Endothelial cell of umbilical vein (primary cell): ENCODE data around the gene CHRNA10. TPM values are rescaled to one million over a fixed set of nuclear protein-coding genes. Genes with fewer than 3 reads are reported as not detected.

Experiments used
- BruUV-seq: library from RNA; stranded (reverse); fragments of 400-500 nt; replicated peaks from 2 replicates; lab custom pipeline; 2021; lab: Mats Ljungman, UMichigan
- CTCF ChIA-PET: fragments of 300-600, 350-600 bp; sonication (Branson Sonifier 250); formaldehyde crosslinking; loops from one replicate; lab custom pipeline; 2021; ENCODE audit warnings: antibody characterized with exemption, inconsistent platforms; lab: Charles Lee
- POLR2A ChIA-PET: fragments of 300-600, 350-600 bp; sonication (Branson Sonifier 250); formaldehyde crosslinking; loops from one replicate; lab custom pipeline; 2021; ENCODE audit warnings: antibody characterized with exemption, inconsistent platforms; lab: Charles Lee
- DNase-seq: peaks from one replicate; pipeline ENCODE4 v3.0.0-alpha.2; 2011; ENCODE audit warnings: low read depth, low spot score
- FAIRE-seq: peaks from 2 replicates; lab custom pipeline; 2011; peaks lifted over from hg19 to GRCh38; lab: Jason Lieb, UNC
- H2AFZ ChIP-seq: 2 replicates; pipeline ENCODE4 v1.6.0; 2012; ENCODE audit warnings: low read depth, low read length, control low read depth, inconsistent platforms
- H3K27ac ChIP-seq: 2 replicates; pipeline ENCODE4 v1.5.1; 2011; ENCODE audit warnings: low read depth, mild to moderate bottlenecking, control low read depth, low read length, moderate library complexity; ENCODE audit not compliant: insufficient read depth
- H3K27me3 ChIP-seq, 2 experiments: 2 replicates each; pipeline versions ENCODE4 v1.6.0 to v1.6.1; 2011; ENCODE audit warnings: low read length in 2 of 2, mixed read lengths in 1 of 2; ENCODE audit not compliant: control insufficient read depth in 2 of 2, insufficient read depth in 2 of 2
- H3K36me3 ChIP-seq, 2 experiments: 2 replicates in 1 of 2; 3 replicates in 1 of 2; pipeline ENCODE4 v1.5.1; 2011; ENCODE audit warnings: low read length in 2 of 2, mild to moderate bottlenecking in 1 of 2, moderate library complexity in 1 of 2; ENCODE audit not compliant: control insufficient read depth in 2 of 2, insufficient read depth in 2 of 2; ENCODE audit errors: extremely low read depth in 1 of 2
- H3K4me1 ChIP-seq: 3 replicates; pipeline ENCODE4 v1.5.1; 2011; ENCODE audit warnings: mild to moderate bottlenecking, low read length; ENCODE audit not compliant: control insufficient read depth, insufficient read depth; ENCODE audit errors: extremely low read depth
- H3K4me2 ChIP-seq: 2 replicates; pipeline ENCODE4 v1.6.1; 2011; ENCODE audit warnings: low read length, control low read depth, mixed read lengths; ENCODE audit not compliant: insufficient read depth
- H3K4me3 ChIP-seq, 3 experiments: fragments of 200-600 bp in 1 of 3; sonication (generic), shearing (Covaris generic) in 1 of 3; replicated peaks in 1 of 3; 2 replicates each; pipeline ENCODE4 v1.5.1; 2011 to 2016; ENCODE audit warnings: control low read depth in 3 of 3, low read length in 3 of 3, mild to moderate bottlenecking in 2 of 3, inconsistent platforms in 1 of 3, low read depth in 1 of 3, moderate library complexity in 1 of 3; ENCODE audit not compliant: insufficient read depth in 1 of 3
- H3K79me2 ChIP-seq: 2 replicates; pipeline ENCODE4 v1.6.0; 2012; ENCODE audit warnings: low read length, inconsistent platforms; ENCODE audit not compliant: control insufficient read depth, insufficient read depth
- H3K9ac ChIP-seq: replicated peaks from 2 replicates; pipeline ENCODE3; 2011; ENCODE audit warnings: low read length, control low read depth; ENCODE audit not compliant: insufficient read depth; ENCODE audit errors: extremely low read depth
- H3K9me1 ChIP-seq: replicated peaks from 3 replicates; pipeline ENCODE4 v1.6.0; 2011; ENCODE audit warnings: mild to moderate bottlenecking, low read length; ENCODE audit not compliant: control insufficient read depth, insufficient read depth; ENCODE audit errors: extremely low read depth
- H3K9me3 ChIP-seq: replicated peaks from 2 replicates; pipeline ENCODE4 v1.5.1; 2012; ENCODE audit warnings: low read length, inconsistent platforms; ENCODE audit not compliant: control insufficient read depth, insufficient read depth
- H4K20me1 ChIP-seq: replicated peaks from 2 replicates; pipeline ENCODE3; 2011; ENCODE audit warnings: mild to moderate bottlenecking, low read length; ENCODE audit not compliant: control insufficient read depth, insufficient read depth; ENCODE audit errors: extremely low read depth
- CTCF ChIP-seq, 2 donors: IDR thresholded peaks; 1 replicate in 1 of 2; 2 replicates in 1 of 2; pipeline ENCODE4 v1.5.1; 2011; ENCODE audit warnings: low read length in 2 of 2, mild to moderate bottlenecking in 2 of 2, moderate library complexity in 2 of 2, control low read depth in 1 of 2, inconsistent platforms in 1 of 2, low read depth in 1 of 2; ENCODE audit not compliant: insufficient read depth in 1 of 2; ENCODE audit errors: extremely low read depth in 1 of 2
- EZH2 ChIP-seq: IDR thresholded peaks from 2 replicates; pipeline ENCODE4 v1.6.1; 2012; ENCODE audit warnings: borderline replicate concordance, low read depth, mild to moderate bottlenecking, moderate library complexity, low read length, inconsistent platforms; ENCODE audit not compliant: severe bottlenecking
- FOS ChIP-seq: IDR thresholded peaks from 2 replicates; pipeline ENCODE4 v1.6.1; 2011; ENCODE audit warnings: mild to moderate bottlenecking, low read length, moderate library complexity, borderline replicate concordance; ENCODE audit not compliant: insufficient read depth
- GATA2 ChIP-seq: IDR thresholded peaks from 2 replicates; pipeline ENCODE4 v1.7.0; 2011; ENCODE audit warnings: low read depth, mild to moderate bottlenecking, moderate library complexity, mixed read lengths, low read length; ENCODE audit not compliant: insufficient read length, insufficient read depth
- JUN ChIP-seq: IDR thresholded peaks from 2 replicates; pipeline ENCODE4 v1.6.1; 2011; ENCODE audit warnings: borderline replicate concordance, low read depth; ENCODE audit not compliant: insufficient read length, insufficient read depth
- MAX ChIP-seq: IDR thresholded peaks from 2 replicates; pipeline ENCODE4 v1.6.1; 2011; ENCODE audit not compliant: insufficient read depth, insufficient read length
- MYC ChIP-seq: IDR thresholded peaks from one replicate; pipeline ENCODE4 v1.6.1; 2011; ENCODE audit warnings: mild to moderate bottlenecking, low read depth, low read length
- POLR2A ChIP-seq: IDR thresholded peaks from 2 replicates; pipeline ENCODE4 v1.6.1; 2012; ENCODE audit warnings: low read depth, mild to moderate bottlenecking, control low read depth, low read length
- POLR2AphosphoS5 ChIP-seq: IDR thresholded peaks from 2 replicates; pipeline ENCODE4 v1.6.1; 2012; ENCODE audit warnings: low read depth, mild to moderate bottlenecking, control low read depth, low read length, moderate library complexity; ENCODE audit not compliant: insufficient read depth
- dilution Hi-C: fragments of 300-500 bp; cut with MboI; formaldehyde crosslinking; loops from one replicate; pipeline ENCODE4 v1.15.0; 2019; ENCODE audit warnings: low sequenced_read_pairs; ENCODE audit not compliant: extremely low pct_ligation_motif_present
- intact Hi-C: fragments of 100-400 bp; cut with micrococcal nuclease; formaldehyde crosslinking; loops from one replicate; pipeline ENCODE4 v1.10.0; 2022
- polyA plus RNA-seq, 4 experiments: library from polyadenylated mRNA; depleted of rRNA in 3 of 4; stranded (reverse) in 3 of 4; unstranded in 1 of 4; fragments of >200 nt; gene quantifications; 2 replicates each; pipeline versions ENCODE4 v1.2.1 to v1.2.3, GENCODE V29; 2011 to 2012; ENCODE audit warnings: missing spikeins in 1 of 4
- total RNA-seq: library from RNA; stranded (reverse); gene quantifications from 2 replicates; pipeline ENCODE4 v1.2.3, GENCODE V29; 2021

CHRNA10 gene
- total and polyA plus RNA-seq, 2 donors (not counting 3 experiments of a cell fraction or from before 2014, with no cell fraction given): 1.1 to 1.8 TPM

- DNase-seq (no peak), FAIRE-seq (no peak)
- intact Hi-C loops (no loop called here), dilution Hi-C loops (no loop called here)
- BruUV-seq: no TSS peak
- POLR2A ChIA-PET: no interaction called here
- TF ChIP-seq EZH2: no peak
- no peak for TF ChIP-seq POLR2A
- TF ChIP-seq MYC: no peak
- TF ChIP-seq GATA2: no peak
- Histone ChIP-seq H3K9me1 (no peaks in the 10 kb centered on the region), H3K4me1 (no peaks in the 10 kb centered on the region), H3K9ac (no peak overlapping the region), H4K20me1 (no peaks in the 10 kb centered on the region), H3K9me3 (no peaks in the 10 kb centered on the region), H3K27me3 (no peaks in the 10 kb centered on the region), H3K27ac (no peak overlapping the region), H3K36me3 (peaks cover 0 to 16% of the 10 kb centered on the region in 2 experiments), H3K4me3 (no peak overlapping the region), H3K79me2 (no peaks in the 10 kb centered on the region), H3K4me2 (no peak overlapping the region), H2AFZ (no peak overlapping the region)
- CTCF ChIA-PET: no interaction called here
These were observed 5.1 kb downstream of the CHRNA10 start for GRCh38 chr11:3666023-3666530.

- H3K27ac ChIP-seq: no peak overlapping the region
- H3K4me1 ChIP-seq: no peaks in the 10 kb centered on the region
- peaks cover 0 to 16% of the 10 kb centered on the region in 2 experiments for H3K36me3 ChIP-seq
- intact Hi-C loops (no loop called here), dilution Hi-C loops (no loop called here)
- H4K20me1 ChIP-seq: no peaks in the 10 kb centered on the region
- H2AFZ ChIP-seq: no peak overlapping the region
- no peaks in the 10 kb centered on the region for H3K27me3 ChIP-seq
- H3K79me2 ChIP-seq: no peaks in the 10 kb centered on the region
- H3K4me3 ChIP-seq: no peak overlapping the region
- no peak for TF ChIP-seq EZH2
- TF ChIP-seq FOS: no peak
- TF ChIP-seq POLR2AphosphoS5: no peak
- no peak for TF ChIP-seq JUN
- no peak for TF ChIP-seq GATA2
- TF ChIP-seq POLR2A: no peak
- TF ChIP-seq MAX: no peak
- no peak for TF ChIP-seq MYC
- no peak for TF ChIP-seq CTCF (IDR thresholded peaks at IDR 0.05; ENCODE audit: extremely low read depth in 1 of 2, insufficient read depth in 1 of 2, low read depth in 1 of 2, low read length in 2 of 2)
- H3K9ac ChIP-seq: no peak overlapping the region
- H3K9me3 ChIP-seq: no peaks in the 10 kb centered on the region
- FAIRE-seq (no peak), DNase-seq (no peak)
- BruUV-seq: no TSS peak
- no peaks in the 10 kb centered on the region for H3K9me1 ChIP-seq
- ChIA-PET CTCF (interaction anchor here (1.4 kb wide), 1 partner anchor 257 kb away, joined by 3 read pairs; no protein-coding TSS in a partner anchor), POLR2A (no interaction called here)
- no peak overlapping the region for H3K4me2 ChIP-seq
These were observed 5.7 kb downstream of the CHRNA10 start for GRCh38 chr11:3665336-3666022.
